Superior temporal gyrus (tissue), 1 donor: Measurements from ENCODE around the gene PADI3.

Experiments
- DNase-seq: peaks from one replicate; pipeline ENCODE4 v3.0.0-alpha.2; 2016; ENCODE audit errors: extremely low spot score

The PADI3 gene

GRCh38 chr1:17333081-17333480 lies 84.2 kb downstream of the PADI3 start:
- DNase-seq, result no peak
